Measurements from ENCODE around the gene TUT1.

Gene TUT1

DNA sequence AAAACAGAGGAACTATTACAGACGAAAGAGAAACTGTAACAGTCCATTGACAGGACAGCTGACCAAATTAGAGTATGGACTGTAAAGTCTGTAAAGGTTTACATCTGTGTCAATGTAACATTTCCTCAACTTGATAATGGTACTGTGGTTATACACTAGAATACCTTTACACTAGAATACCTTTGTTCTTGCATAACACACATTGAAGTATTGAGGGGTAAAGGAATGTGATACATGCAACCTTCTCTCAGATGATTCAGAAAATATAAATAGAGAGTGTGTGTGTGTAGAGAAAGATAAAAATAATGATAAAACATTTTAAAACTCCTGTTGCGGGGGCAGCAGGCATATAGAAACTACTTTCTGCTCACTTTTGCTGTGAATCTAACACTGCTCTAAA lies 12.1 kb downstream of the TUT1 start:
- DNase-seq (ENCODE audit: low spot score): no peak
- TF ChIP-seq, protein P1, sequence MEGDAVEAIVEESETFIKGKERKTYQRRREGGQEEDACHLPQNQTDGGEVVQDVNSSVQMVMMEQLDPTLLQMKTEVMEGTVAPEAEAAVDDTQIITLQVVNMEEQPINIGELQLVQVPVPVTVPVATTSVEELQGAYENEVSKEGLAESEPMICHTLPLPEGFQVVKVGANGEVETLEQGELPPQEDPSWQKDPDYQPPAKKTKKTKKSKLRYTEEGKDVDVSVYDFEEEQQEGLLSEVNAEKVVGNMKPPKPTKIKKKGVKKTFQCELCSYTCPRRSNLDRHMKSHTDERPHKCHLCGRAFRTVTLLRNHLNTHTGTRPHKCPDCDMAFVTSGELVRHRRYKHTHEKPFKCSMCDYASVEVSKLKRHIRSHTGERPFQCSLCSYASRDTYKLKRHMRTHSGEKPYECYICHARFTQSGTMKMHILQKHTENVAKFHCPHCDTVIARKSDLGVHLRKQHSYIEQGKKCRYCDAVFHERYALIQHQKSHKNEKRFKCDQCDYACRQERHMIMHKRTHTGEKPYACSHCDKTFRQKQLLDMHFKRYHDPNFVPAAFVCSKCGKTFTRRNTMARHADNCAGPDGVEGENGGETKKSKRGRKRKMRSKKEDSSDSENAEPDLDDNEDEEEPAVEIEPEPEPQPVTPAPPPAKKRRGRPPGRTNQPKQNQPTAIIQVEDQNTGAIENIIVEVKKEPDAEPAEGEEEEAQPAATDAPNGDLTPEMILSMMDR (IDR thresholded peaks at IDR 0.05; ENCODE audit: poor library complexity, severe bottlenecking): no peak
- H3K27me3 ChIP-seq (ENCODE audit: insufficient read depth, poor library complexity, severe bottlenecking): no peaks in the 10 kb centered on the region
- H3K4me1 ChIP-seq (ENCODE audit: insufficient read depth, poor library complexity, severe bottlenecking): no peaks in the 10 kb centered on the region
- H3K9me3 ChIP-seq (ENCODE audit: severe bottlenecking): no peaks in the 10 kb centered on the region
- peaks cover 32% of the 10 kb centered on the region for H3K36me3 ChIP-seq (ENCODE audit: low read depth)
- no peak for ATAC-seq (ENCODE audit: low read depth)
- no peak overlapping the region for H3K4me3 ChIP-seq (ENCODE audit: severe bottlenecking)
- no peak overlapping the region for H3K27ac ChIP-seq (ENCODE audit: poor library complexity, severe bottlenecking)

GRCh38 chr11:62578541-62578940 lies 12.8 kb downstream of the TUT1 start:
- Histone ChIP-seq H3K27me3 (ENCODE audit: insufficient read depth, poor library complexity, severe bottlenecking) (no peaks in the 10 kb centered on the region), H3K27ac (ENCODE audit: poor library complexity, severe bottlenecking) (no peak overlapping the region), H3K36me3 (ENCODE audit: low read depth) (peaks cover 32% of the 10 kb centered on the region), H3K4me3 (ENCODE audit: severe bottlenecking) (no peak overlapping the region), H3K9me3 (ENCODE audit: severe bottlenecking) (no peaks in the 10 kb centered on the region), H3K4me1 (ENCODE audit: insufficient read depth, poor library complexity, severe bottlenecking) (no peaks in the 10 kb centered on the region)
- ATAC-seq (ENCODE audit: low read depth) (no peak), DNase-seq (ENCODE audit: low spot score) (no peak)
- TF ChIP-seq, protein P1 (IDR thresholded peaks at IDR 0.05; ENCODE audit: poor library complexity, severe bottlenecking): no peak

DNA sequence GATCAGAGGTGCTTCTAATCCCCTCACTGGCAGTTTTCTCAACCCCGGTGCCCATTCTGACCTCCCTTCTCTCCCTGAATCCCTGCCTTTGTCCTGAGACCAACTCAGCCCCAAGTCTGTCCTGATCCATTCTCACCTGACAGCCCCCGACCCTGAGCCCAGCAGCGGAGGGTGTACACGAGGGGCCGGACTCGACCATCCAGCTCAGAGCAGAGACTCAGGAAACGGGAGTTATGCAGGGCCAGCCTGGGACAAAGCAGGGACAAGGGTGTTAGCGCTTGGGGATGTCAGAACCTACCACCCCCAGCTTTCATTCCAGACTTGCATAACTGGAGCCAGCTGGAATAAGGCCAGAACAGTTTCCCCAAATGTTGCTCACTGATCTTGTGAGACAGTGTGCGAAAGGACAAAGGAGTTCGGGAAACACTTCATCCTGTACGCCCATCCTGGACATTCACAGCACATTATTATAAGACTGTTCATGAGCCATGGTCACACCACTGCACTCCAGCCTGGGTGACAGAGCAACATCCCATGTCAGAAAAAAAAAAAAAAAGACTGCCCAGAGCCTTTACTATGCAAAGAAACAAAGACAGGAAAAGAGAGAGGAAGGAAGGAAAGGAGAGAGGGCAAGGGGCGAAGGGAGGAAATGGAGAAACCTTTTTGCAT lies 14.1 kb downstream of the TUT1 start:
- Histone ChIP-seq H3K27ac (ENCODE audit: poor library complexity, severe bottlenecking) (no peak overlapping the region), H3K9me3 (ENCODE audit: severe bottlenecking) (no peaks in the 10 kb centered on the region), H3K36me3 (ENCODE audit: low read depth) (peaks cover 38% of the 10 kb centered on the region), H3K4me1 (ENCODE audit: insufficient read depth, poor library complexity, severe bottlenecking) (peaks cover 4% of the 10 kb centered on the region), H3K4me3 (ENCODE audit: severe bottlenecking) (no peak overlapping the region), H3K27me3 (ENCODE audit: insufficient read depth, poor library complexity, severe bottlenecking) (no peaks in the 10 kb centered on the region)
- TF ChIP-seq, protein P1 (IDR thresholded peaks at IDR 0.05; ENCODE audit: poor library complexity, severe bottlenecking): no peak
- no peak for DNase-seq (ENCODE audit: low spot score)
- ATAC-seq (ENCODE audit: low read depth): no peak

GRCh38 chr11:62575837-62576236 lies 15.5 kb downstream of the TUT1 start:
- Histone ChIP-seq H3K4me1 (ENCODE audit: insufficient read depth, poor library complexity, severe bottlenecking) (peaks cover 7% of the 10 kb centered on the region), H3K4me3 (ENCODE audit: severe bottlenecking) (no peak overlapping the region), H3K27ac (ENCODE audit: poor library complexity, severe bottlenecking) (no peak overlapping the region), H3K36me3 (ENCODE audit: low read depth) (peaks cover 38% of the 10 kb centered on the region), H3K9me3 (ENCODE audit: severe bottlenecking) (no peaks in the 10 kb centered on the region), H3K27me3 (ENCODE audit: insufficient read depth, poor library complexity, severe bottlenecking) (no peaks in the 10 kb centered on the region)
- TF ChIP-seq, protein P1 (IDR thresholded peaks at IDR 0.05; ENCODE audit: poor library complexity, severe bottlenecking): no peak
- ATAC-seq (ENCODE audit: low read depth) (no peak), DNase-seq (ENCODE audit: low spot score) (no peak)

GRCh38 chr11:62575156-62575555 lies 16.2 kb downstream of the TUT1 start:
- no peak for ATAC-seq (ENCODE audit: low read depth)
- Histone ChIP-seq H3K4me1 (ENCODE audit: insufficient read depth, poor library complexity, severe bottlenecking) (peaks cover 7% of the 10 kb centered on the region), H3K9me3 (ENCODE audit: severe bottlenecking) (no peaks in the 10 kb centered on the region), H3K36me3 (ENCODE audit: low read depth) (peaks cover 42% of the 10 kb centered on the region), H3K4me3 (ENCODE audit: severe bottlenecking) (peak overlapping the region; percentile 61), H3K27ac (ENCODE audit: poor library complexity, severe bottlenecking) (peak overlapping the region; percentile 79), H3K27me3 (ENCODE audit: insufficient read depth, poor library complexity, severe bottlenecking) (no peaks in the 10 kb centered on the region)
- no peak for DNase-seq (ENCODE audit: low spot score)
- TF ChIP-seq, protein P1 (IDR thresholded peaks at IDR 0.05; ENCODE audit: poor library complexity, severe bottlenecking): no peak
